GM19238 (cell line): ENCODE measurements around the gene COL23A1.

Experiments used
- DNase-seq: peaks from one replicate; pipeline ENCODE4 v3.0.0; 2011; ENCODE audit warnings: low spot score; ENCODE audit not compliant: insufficient read length

COL23A1 gene

GRCh38 chr5:178437386-178438075 lies 152.7 kb downstream of the COL23A1 start:
- no peak for DNase-seq

GRCh38 chr5:178436326-178436940 lies 153.8 kb downstream of the COL23A1 start:
- no peak for DNase-seq

GRCh38 chr5:178435321-178436238 lies 154.6 kb downstream of the COL23A1 start:
- DNase-seq, result no peak

GRCh38 chr5:178434851-178435250 lies 155.3 kb downstream of the COL23A1 start:
- no peak for DNase-seq

GRCh38 chr5:178434016-178434761 lies 156.0 kb downstream of the COL23A1 start:
- DNase-seq, result no peak

GRCh38 chr5:178433273-178433775 lies 156.9 kb downstream of the COL23A1 start:
- DNase-seq, result no peak

- no peak for DNase-seq
These were observed 157.5 kb downstream of the COL23A1 start for GRCh38 chr5:178432421-178433272.

- DNase-seq, result no peak
These were observed 158.4 kb downstream of the COL23A1 start for GRCh38 chr5:178431782-178432165.

- no peak for DNase-seq
These were observed 159.0 kb downstream of the COL23A1 start for GRCh38 chr5:178431063-178431781.

GRCh38 chr5:178430186-178431062 lies 159.8 kb downstream of the COL23A1 start:
- DNase-seq, result no peak

GRCh38 chr5:178429491-178430185 lies 160.6 kb downstream of the COL23A1 start:
- no peak for DNase-seq

GRCh38 chr5:178429156-178429468 lies 161.1 kb downstream of the COL23A1 start:
- no peak for DNase-seq

- DNase-seq, result no peak
These were observed 161.6 kb downstream of the COL23A1 start for GRCh38 chr5:178428341-178429155.

GRCh38 chr5:178427576-178428197 lies 162.5 kb downstream of the COL23A1 start:
- no peak for DNase-seq

GRCh38 chr5:178426326-178427130 lies 163.7 kb downstream of the COL23A1 start:
- DNase-seq, result no peak

- DNase-seq, result no peak
These were observed 164.5 kb downstream of the COL23A1 start for GRCh38 chr5:178425621-178426068.
